K562 (cell line): ENCODE data around the gene NLRP5. TPM values are rescaled to one million over a fixed set of nuclear protein-coding genes. Genes with fewer than 3 reads are reported as not detected.

Experiments used
- ATAC-seq: fragments of 200-7000 bp; cut with Tn5 transposase; 3 replicates; pipeline ENCODE4 v1.9.1; 2020; ENCODE audit warnings: moderate library complexity
- BruUV-seq: library from RNA; stranded (reverse); fragments of 400-500 nt; replicated peaks from 2 replicates; lab custom pipeline; 2021; lab: Mats Ljungman, UMichigan
- CTCF ChIA-PET: fragments of 300-600 bp; formaldehyde crosslinking; extraction: SDS; loops from one replicate; lab custom pipeline; 2021; ENCODE audit warnings: low intra/inter-chr PET ratio; lab: Yijun Ruan, JAX
- POLR2A ChIA-PET: fragments of 300-600, 350-650 bp; sonication (Branson Sonifier 250); formaldehyde crosslinking; extraction: SDS; loops from one replicate; lab custom pipeline; 2021; ENCODE audit warnings: antibody characterized with exemption, inconsistent platforms; lab: Yijun Ruan, JAX
- DNase-seq, 4 experiments: peaks; one replicate each; pipeline versions ENCODE4 v3.0.0 to v3.0.0-alpha.2; 2011 to 2018; ENCODE audit warnings: low spot score in 3 of 4, mixed read lengths in 3 of 4; ENCODE audit errors: extremely low read depth in 1 of 4
- FAIRE-seq: peaks from 2 replicates; lab custom pipeline; 2011; peaks lifted over from hg19 to GRCh38; lab: Jason Lieb, UNC
- H2AFZ ChIP-seq: 2 replicates; pipeline ENCODE4 v1.6.0; 2011; ENCODE audit warnings: low read depth, low read length, control low read depth, inconsistent platforms
- H3K27ac ChIP-seq: fragments of 200-600 bp; 3 replicates; pipeline ENCODE4 v1.8.0; 2011; ENCODE audit warnings: low read depth, mild to moderate bottlenecking, control low read depth, inconsistent platforms, low read length, moderate library complexity, mixed read lengths; ENCODE audit errors: extremely low read depth
- H3K27me3 ChIP-seq, 2 experiments: fragments of 300-600 bp in 1 of 2; 2 replicates in 1 of 2; 3 replicates in 1 of 2; pipeline versions ENCODE4 v1.6.0 to v1.8.0; 2011; ENCODE audit warnings: inconsistent platforms in 2 of 2, low read length in 2 of 2, mild to moderate bottlenecking in 1 of 2, mixed read lengths in 1 of 2, moderate library complexity in 1 of 2; ENCODE audit not compliant: control insufficient read depth in 2 of 2, insufficient read depth in 2 of 2
- H3K36me3 ChIP-seq: fragments of 300-600 bp; 3 replicates; pipeline ENCODE4 v1.8.0; 2011; ENCODE audit warnings: mild to moderate bottlenecking, low read length, inconsistent platforms; ENCODE audit not compliant: control insufficient read depth, insufficient read depth
- H3K4me1 ChIP-seq, 2 experiments: fragments of 200-600 bp in 1 of 2; replicated peaks in 1 of 2; 2 replicates in 1 of 2; 3 replicates in 1 of 2; pipeline versions ENCODE4 v1.5.1 to v1.8.0; 2011; ENCODE audit warnings: inconsistent platforms in 2 of 2, low read length in 2 of 2, mild to moderate bottlenecking in 1 of 2, mixed read lengths in 1 of 2, moderate library complexity in 1 of 2; ENCODE audit not compliant: control insufficient read depth in 2 of 2, insufficient read depth in 2 of 2
- H3K4me2 ChIP-seq: 2 replicates; pipeline ENCODE4 v1.6.1; 2011; ENCODE audit warnings: low read length, control low read depth, inconsistent platforms, mixed read lengths; ENCODE audit not compliant: insufficient read depth
- H3K4me3 ChIP-seq: fragments of 200-600 bp; sonication (generic), shearing (Covaris generic); 2 replicates; pipeline ENCODE4 v1.5.1; 2016; ENCODE audit warnings: control low read depth, inconsistent platforms
- H3K79me2 ChIP-seq: fragments of 200-600 bp; 3 replicates; pipeline ENCODE4 v1.8.0; 2011; ENCODE audit warnings: low read length, inconsistent platforms; ENCODE audit not compliant: control insufficient read depth, insufficient read depth
- H3K9ac ChIP-seq, 2 experiments: 2 replicates each; pipeline versions ENCODE4 v1.6.0 to v1.6.1; 2011; ENCODE audit warnings: low read depth in 2 of 2, low read length in 2 of 2, control low read depth in 1 of 2, inconsistent platforms in 1 of 2, mild to moderate bottlenecking in 1 of 2, mixed read lengths in 1 of 2; ENCODE audit not compliant: insufficient read depth in 1 of 2
- H3K9me1 ChIP-seq: one replicate; pipeline ENCODE4 v1.6.0; 2011; ENCODE audit warnings: inconsistent platforms, mild to moderate bottlenecking, low read length, moderate library complexity; ENCODE audit not compliant: control insufficient read depth, insufficient read depth
- H3K9me3 ChIP-seq: replicated peaks from 2 replicates; pipeline ENCODE4 v1.5.1; 2011; ENCODE audit warnings: low read depth, low read length, inconsistent platforms; ENCODE audit not compliant: control insufficient read depth, insufficient read depth
- H4K20me1 ChIP-seq: replicated peaks from 2 replicates; pipeline ENCODE4 v1.6.1; 2011; ENCODE audit warnings: low read length, inconsistent platforms, mixed read lengths; ENCODE audit not compliant: control insufficient read depth, insufficient read depth
- CBFA2T2 ChIP-seq: fragments of 450-650 bp; conservative IDR thresholded peaks from 2 replicates; pipeline ENCODE4 v1.6.1; 2017; ENCODE audit warnings: mild to moderate bottlenecking
- CBX1 ChIP-seq: sonication (generic); IDR thresholded peaks from 2 replicates; pipeline ENCODE4 v1.6.1; 2016; ENCODE audit warnings: antibody characterized with exemption, low read depth, mild to moderate bottlenecking
- DDX20 ChIP-seq: fragments of 450-650 bp; IDR thresholded peaks from 2 replicates; pipeline ENCODE4 v1.6.1; 2016; ENCODE audit warnings: missing genetic modification characterization, low read depth, mild to moderate bottlenecking, missing compliant biosample characterization, moderate library complexity
- DNMT1 ChIP-seq: fragments of 450-650 bp; IDR thresholded peaks from 2 replicates; pipeline ENCODE4 v1.6.1; 2016; ENCODE audit warnings: antibody characterized with exemption, mild to moderate bottlenecking
- ELF2 ChIP-seq: fragments of 250-450 bp; sonication (Bioruptor Pico); IDR thresholded peaks from 2 replicates; pipeline ENCODE4 v1.5.0; 2021; ENCODE audit warnings: mild to moderate bottlenecking
- FOS ChIP-seq: IDR thresholded peaks from 3 replicates; pipeline ENCODE4 v1.6.1; 2011; ENCODE audit not compliant: insufficient read length; ENCODE audit errors: extremely low read depth
- FOXO4 ChIP-seq: fragments of 450-650 bp; formaldehyde crosslinking; IDR thresholded peaks from 2 replicates; pipeline ENCODE4 v1.4.0; 2020; ENCODE audit warnings: mild to moderate bottlenecking, moderate library complexity
- MCM5 ChIP-seq: fragments of 450-650 bp; IDR thresholded peaks from 2 replicates; pipeline ENCODE4 v1.6.1; 2016; ENCODE audit warnings: low read depth
- NCOA1 ChIP-seq: fragments of 450-650 bp; IDR thresholded peaks from 2 replicates; pipeline ENCODE4 v1.6.1; 2016; ENCODE audit warnings: low read depth
- POLR3A ChIP-seq: IDR thresholded peaks from 2 replicates; pipeline ENCODE4 v1.6.1; 2011; ENCODE audit warnings: borderline replicate concordance, mild to moderate bottlenecking, moderate library complexity; ENCODE audit not compliant: insufficient read length, insufficient read depth; ENCODE audit errors: extremely low read depth
- TCF3 ChIP-seq: sonication (generic); formaldehyde crosslinking; IDR thresholded peaks from 2 replicates; pipeline ENCODE4 v1.4.0; 2020; ENCODE audit warnings: mild to moderate bottlenecking, missing genetic modification reagents
- TRIM25 ChIP-seq: fragments of 450-650 bp; IDR thresholded peaks from 2 replicates; pipeline ENCODE4 v1.7.0; 2016; ENCODE audit warnings: borderline replicate concordance
- ZBED1 ChIP-seq: IDR thresholded peaks from 2 replicates; pipeline ENCODE4 v1.6.1; 2014
- ZNF699 ChIP-seq: fragments of 250-450 bp; sonication (Bioruptor Pico); IDR thresholded peaks from 2 replicates; pipeline ENCODE4 v1.8.0; 2021; ENCODE audit warnings: mild to moderate bottlenecking, moderate library complexity; ENCODE audit not compliant: insufficient replicate concordance
- WGBS: fragments of 100-300 bp; shearing (Covaris generic); methylation state at CpG from one replicate; pipeline ENCODE4 v1.1.6; 2016; ENCODE audit warnings: low coverage, mixed read lengths; ENCODE audit not compliant: insufficient coverage; ENCODE audit errors: missing lambda C conversion rate; 5-methylcytosine and 5-hydroxymethylcytosine counted together
- in situ Hi-C: fragments of 300-500 bp; cut with MboI; formaldehyde crosslinking; loops from 4 replicates; pipeline ENCODE4 v1.15.0; 2018; ENCODE audit warnings: inconsistent platforms, mixed read lengths
- intact Hi-C: fragments of 100-400 bp; cut with micrococcal nuclease; formaldehyde crosslinking; loops from 2 replicates; pipeline ENCODE4 v1.14.2; 2022
- polyA plus RNA-seq, 8 experiments: library from polyadenylated mRNA; depleted of rRNA in 4 of 8; stranded (reverse) in 5 of 8; unstranded in 3 of 8; fragments of >200 nt; fragmentation: Nextera tagmentation in 2 of 8; fragmentation: Illumina TruSeq in 1 of 8; extraction: Ambion mirVana in 2 of 8; extraction: Trizol in 1 of 8; gene quantifications; 2 replicates each; pipeline versions ENCODE4 v1.2.1 to v1.2.3, GENCODE V29; 2011 to 2014; ENCODE audit warnings: inconsistent platforms in 1 of 8, missing spikeins in 1 of 8
- total RNA-seq, 7 experiments: library from RNA; depleted of rRNA in 6 of 7; stranded (reverse); fragments of >200 nt in 6 of 7; fragmentation: Illumina TruSeq in 2 of 7; extraction: Trizol in 2 of 7; gene quantifications; 2 replicates each; pipeline versions ENCODE4 v1.2.1 to v1.2.3, GENCODE V29; 2011 to 2021; ENCODE audit warnings: low replicate concordance in 1 of 7

NLRP5 gene
- total and polyA plus RNA-seq, 9 of the 15 experiments (the other 6 are each of a cell fraction or from before 2014, with no cell fraction given): 0.04 to 0.07 TPM; not detected in 7

- H3K4me2 ChIP-seq: no peak overlapping the region
- no peaks in the 10 kb centered on the region for H3K36me3 ChIP-seq
- H4K20me1 ChIP-seq: no peaks in the 10 kb centered on the region
- DNase-seq (no peak), ATAC-seq (no peak), FAIRE-seq (no peak)
- H3K4me3 ChIP-seq: no peak overlapping the region
- H3K9me1 ChIP-seq: no peaks in the 10 kb centered on the region
- ChIA-PET POLR2A (no interaction called here), CTCF (no interaction called here)
- H3K27me3 ChIP-seq: peaks cover 18 to 44% of the 10 kb centered on the region in 2 experiments; a peak in 4 of 5 replicates
- no peak overlapping the region for H2AFZ ChIP-seq
- 0% methylated on average over 4 of the region's 4 CpGs for WGBS
- H3K9ac ChIP-seq: no peak overlapping the region
- TF ChIP-seq ELF2 (CRISPR knock-in tag): no peak
- in situ Hi-C loops: no loop called here
- H3K4me1 ChIP-seq: no peaks in the 10 kb centered on the region
- no peaks in the 10 kb centered on the region for H3K79me2 ChIP-seq
- intact Hi-C loops: no loop called here
- no peaks in the 10 kb centered on the region for H3K9me3 ChIP-seq
- no TSS peak for BruUV-seq
- H3K27ac ChIP-seq: no peak overlapping the region
Measured at GRCh38 chr19:55958356-55958755, 28.2 kb upstream of the NLRP5 start.

GRCh38 chr19:55959996-55960675, 26.4 kb upstream of the NLRP5 start:
- H3K9me1 ChIP-seq: no peaks in the 10 kb centered on the region
- in situ Hi-C loops (no loop called here), intact Hi-C loops (no loop called here)
- no peak overlapping the region for H3K9ac ChIP-seq
- H3K27ac ChIP-seq: no peak overlapping the region
- no TSS peak for BruUV-seq
- ATAC-seq (no peak), FAIRE-seq (no peak), DNase-seq (no peak)
- H4K20me1 ChIP-seq: no peaks in the 10 kb centered on the region
- no peaks in the 10 kb centered on the region for H3K79me2 ChIP-seq
- H3K9me3 ChIP-seq: no peaks in the 10 kb centered on the region
- H3K4me2 ChIP-seq: no peak overlapping the region
- H2AFZ ChIP-seq: no peak overlapping the region
- H3K4me1 ChIP-seq: no peaks in the 10 kb centered on the region
- no peaks in the 10 kb centered on the region for H3K36me3 ChIP-seq
- POLR2A ChIA-PET: no interaction called here
- no peak overlapping the region for H3K4me3 ChIP-seq
- H3K27me3 ChIP-seq: peaks cover 15 to 36% of the 10 kb centered on the region in 2 experiments; a peak in 4 of 5 replicates
- CTCF ChIA-PET: no interaction called here
- 3% methylated on average over 6 of the region's 6 CpGs for WGBS
- TF ChIP-seq FOXO4 (CRISPR knock-in tag) (no peak), FOS (no peak), POLR3A (no peak), ZBED1 (no peak), DDX20 (tag) (no peak), DNMT1 (no peak), CBFA2T2 (no peak), TCF3 (no peak), TRIM25 (no peak), ZNF699 (CRISPR knock-in tag) (no peak), MCM5 (no peak), CBX1 (no peak), NCOA1 (no peak)
